Measurements from ENCODE around the gene ARHGAP18.

The ARHGAP18 gene

DNA sequence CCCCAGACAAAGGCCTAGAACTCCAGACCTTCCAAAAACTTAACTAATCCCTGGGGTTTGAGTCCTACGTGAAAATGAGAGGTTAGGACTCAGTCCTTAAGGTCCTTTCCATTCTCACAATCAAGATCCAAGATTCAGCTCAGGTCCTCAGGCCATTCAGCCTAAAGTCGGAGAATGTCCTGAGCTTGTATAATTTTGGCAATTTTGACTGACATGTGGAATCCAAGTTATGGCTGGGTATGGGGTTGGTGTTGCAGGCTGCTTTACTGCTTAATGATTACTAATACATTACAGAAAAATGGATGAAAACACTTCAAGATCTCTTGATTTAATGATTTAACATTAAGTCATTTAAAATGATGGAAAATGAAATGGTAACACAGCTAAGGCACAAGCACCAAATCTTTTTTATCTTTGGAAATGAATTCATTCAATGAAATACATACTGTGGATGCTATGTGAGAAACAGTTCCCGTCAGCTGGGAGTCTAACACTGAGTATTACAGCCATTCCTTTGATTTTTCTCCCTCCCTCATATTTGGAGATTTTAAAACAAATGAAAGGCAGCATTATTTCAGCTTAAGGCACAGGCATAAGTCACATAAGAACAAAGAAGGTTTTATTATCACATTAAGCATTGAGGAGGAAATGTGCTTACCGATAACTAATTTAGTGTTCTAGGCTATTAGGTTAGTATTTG lies 1.3 kb downstream of the ARHGAP18 start:
- peaks cover 5% of the 10 kb centered on the region; the same call in 1 of the 2 replicates for H3K4me1 ChIP-seq (ENCODE audit: insufficient read depth, low read length)
- H3K9ac ChIP-seq (ENCODE audit: low read depth, low read length) = no peak overlapping the region

DNA sequence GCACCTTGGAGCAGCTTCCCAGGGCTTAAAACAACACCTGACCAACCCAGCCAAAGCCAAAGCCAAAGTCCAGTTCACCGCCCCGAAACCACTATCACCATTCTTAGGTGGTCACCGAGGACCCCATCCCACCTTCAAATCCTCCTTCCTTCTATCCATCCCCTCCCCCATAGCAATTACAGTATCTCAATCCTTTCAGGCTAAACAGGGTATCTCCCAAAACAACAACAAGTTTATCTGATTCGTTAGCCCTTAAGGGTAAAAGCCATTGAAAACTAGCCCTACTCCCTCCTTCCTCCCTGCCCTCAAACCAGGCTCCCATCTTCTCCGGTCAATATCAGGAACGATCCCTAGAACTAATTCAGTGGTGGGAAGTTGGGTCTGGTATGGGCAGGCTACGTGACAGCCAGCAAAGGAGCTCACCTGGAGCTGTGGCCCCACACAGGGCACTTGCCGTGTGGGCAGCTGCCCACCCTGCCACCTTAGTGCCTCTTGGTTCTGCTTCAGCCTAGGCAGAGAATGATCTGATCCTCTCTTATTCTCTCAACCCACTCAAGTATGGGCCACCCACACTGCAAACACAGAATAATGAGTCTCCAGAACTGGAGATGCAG lies 2.0 kb downstream of the ARHGAP18 start:
- peaks cover 5% of the 10 kb centered on the region; the same call in 1 of the 2 replicates for H3K4me1 ChIP-seq (ENCODE audit: insufficient read depth, low read length)

More for the DNA sequence above, 1.3 kb downstream of the ARHGAP18 start:
- no peaks in the 10 kb centered on the region for H3K9me3 ChIP-seq (ENCODE audit: control insufficient read depth, insufficient read depth, low read length)
- no peaks in the 10 kb centered on the region for H3K36me3 ChIP-seq (ENCODE audit: insufficient read depth, low read length)

GRCh38 chr6:129707028-129707427 lies 2.9 kb downstream of the ARHGAP18 start:
- Histone ChIP-seq H3K4me1 (ENCODE audit: insufficient read depth, low read length) (peaks cover 5% of the 10 kb centered on the region; the same call in 1 of the 2 replicates), H3K9me3 (ENCODE audit: control insufficient read depth, insufficient read depth, low read length) (no peaks in the 10 kb centered on the region), H3K36me3 (ENCODE audit: insufficient read depth, low read length) (no peaks in the 10 kb centered on the region), H3K9ac (ENCODE audit: low read depth, low read length) (no peak overlapping the region)

More for the DNA sequence above, 2.0 kb downstream of the ARHGAP18 start:
- Histone ChIP-seq H3K9ac (ENCODE audit: low read depth, low read length) (no peak overlapping the region), H3K9me3 (ENCODE audit: control insufficient read depth, insufficient read depth, low read length) (no peaks in the 10 kb centered on the region), H3K36me3 (ENCODE audit: insufficient read depth, low read length) (no peaks in the 10 kb centered on the region)

DNA sequence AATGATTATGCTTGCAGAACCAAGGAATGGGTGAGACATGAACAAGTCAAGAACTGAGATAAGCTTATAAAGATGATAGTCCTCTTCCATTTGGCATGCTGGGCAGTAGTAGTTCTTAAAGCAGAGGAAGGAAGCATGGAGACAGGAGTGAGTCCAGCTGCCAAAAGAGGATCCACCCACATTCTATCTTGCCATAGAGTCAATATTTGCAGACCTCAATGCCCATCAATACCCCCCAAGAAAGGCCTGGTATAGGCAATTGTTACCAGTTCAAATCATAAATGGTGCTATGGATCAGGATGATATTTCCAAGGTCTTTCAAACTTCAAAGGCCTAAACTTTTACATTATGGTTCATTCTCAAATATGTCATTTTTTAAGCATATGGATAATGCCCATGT lies 4.8 kb downstream of the ARHGAP18 start:
- Histone ChIP-seq H3K36me3 (ENCODE audit: insufficient read depth, low read length) (no peaks in the 10 kb centered on the region), H3K4me1 (ENCODE audit: insufficient read depth, low read length) (no peaks in the 10 kb centered on the region), H3K9ac (ENCODE audit: low read depth, low read length) (no peak overlapping the region), H3K9me3 (ENCODE audit: control insufficient read depth, insufficient read depth, low read length) (no peaks in the 10 kb centered on the region)

- H3K9ac ChIP-seq (ENCODE audit: low read depth, low read length) = no peak overlapping the region
- H3K9me3 ChIP-seq (ENCODE audit: control insufficient read depth, insufficient read depth, low read length) = no peaks in the 10 kb centered on the region
- no peaks in the 10 kb centered on the region for H3K4me1 ChIP-seq (ENCODE audit: insufficient read depth, low read length)
- H3K36me3 ChIP-seq (ENCODE audit: insufficient read depth, low read length) = no peaks in the 10 kb centered on the region
These were observed 5.3 kb downstream of the ARHGAP18 start for GRCh38 chr6:129704708-129705107.

DNA sequence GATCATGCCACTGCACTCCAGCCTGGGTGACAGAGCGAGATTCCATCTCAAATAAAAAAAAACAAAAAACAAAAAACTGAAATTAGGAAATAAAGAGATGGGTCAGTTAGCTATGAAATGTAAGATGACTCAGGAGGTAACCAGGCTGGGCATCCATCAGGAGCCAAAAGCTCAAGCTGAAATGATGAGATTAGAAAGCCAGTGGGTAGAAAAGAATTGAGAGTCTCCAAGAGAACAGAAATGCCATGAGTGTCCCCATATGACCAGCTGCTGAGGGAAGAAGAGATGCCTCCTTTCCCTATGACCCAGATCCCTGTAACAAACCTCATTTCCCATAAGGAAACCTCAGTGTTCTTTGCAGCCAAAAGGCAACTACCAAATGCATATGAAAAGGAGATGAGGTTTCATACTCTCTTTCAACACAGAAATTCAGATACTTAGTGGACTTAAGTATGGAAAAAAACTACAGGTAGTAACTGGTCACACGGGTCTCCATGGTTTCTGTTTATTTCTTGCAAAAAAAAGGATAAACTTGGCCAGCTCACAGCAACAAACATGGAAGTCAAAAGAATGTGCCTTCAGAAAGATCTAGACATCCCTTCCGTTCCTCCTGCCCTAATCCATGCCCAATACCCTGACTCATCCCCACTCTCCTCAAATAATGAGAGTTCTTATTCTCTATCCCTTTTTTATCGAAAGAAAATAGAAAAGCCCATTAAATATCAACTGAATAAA lies 8.1 kb downstream of the ARHGAP18 start:
- no peaks in the 10 kb centered on the region for H3K4me1 ChIP-seq (ENCODE audit: insufficient read depth, low read length)

DNA sequence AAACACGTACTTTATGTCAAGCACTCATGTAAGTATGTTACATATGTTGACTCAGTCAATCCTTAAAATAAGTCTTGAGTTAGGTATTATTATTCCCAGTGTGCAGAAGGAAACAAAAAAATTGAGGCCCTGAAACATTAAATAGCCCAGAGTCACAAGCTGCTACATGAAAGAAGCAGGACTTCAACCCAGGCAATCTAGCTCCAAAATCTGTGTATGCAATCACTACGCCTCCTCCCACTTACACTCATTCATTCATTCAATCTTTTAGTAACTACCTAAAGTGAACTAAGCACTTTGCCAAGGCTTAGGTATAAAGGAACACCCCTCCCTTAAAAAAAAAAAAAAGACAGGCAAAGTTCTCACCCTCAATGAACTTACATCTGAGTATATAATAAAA lies 9.3 kb downstream of the ARHGAP18 start:
- no peaks in the 10 kb centered on the region for H3K36me3 ChIP-seq (ENCODE audit: insufficient read depth, low read length)
- H3K9ac ChIP-seq (ENCODE audit: low read depth, low read length) = no peak overlapping the region
- H3K4me1 ChIP-seq (ENCODE audit: insufficient read depth, low read length) = no peaks in the 10 kb centered on the region
- no peaks in the 10 kb centered on the region for H3K9me3 ChIP-seq (ENCODE audit: control insufficient read depth, insufficient read depth, low read length)

More for the DNA sequence above, 8.1 kb downstream of the ARHGAP18 start:
- Histone ChIP-seq H3K9me3 (ENCODE audit: control insufficient read depth, insufficient read depth, low read length) (no peaks in the 10 kb centered on the region), H3K36me3 (ENCODE audit: insufficient read depth, low read length) (no peaks in the 10 kb centered on the region), H3K9ac (ENCODE audit: low read depth, low read length) (no peak overlapping the region)

- Histone ChIP-seq H3K4me1 (ENCODE audit: insufficient read depth, low read length) (no peaks in the 10 kb centered on the region; the same call in 1 of the 2 replicates), H3K9ac (ENCODE audit: low read depth, low read length) (no peak overlapping the region), H3K36me3 (ENCODE audit: insufficient read depth, low read length) (no peaks in the 10 kb centered on the region), H3K9me3 (ENCODE audit: control insufficient read depth, insufficient read depth, low read length) (no peaks in the 10 kb centered on the region)
These were observed 10.3 kb downstream of the ARHGAP18 start for GRCh38 chr6:129699659-129700058.

GRCh38 chr6:129698430-129698829 lies 11.5 kb downstream of the ARHGAP18 start:
- Histone ChIP-seq H3K9ac (ENCODE audit: low read depth, low read length) (no peak overlapping the region), H3K4me1 (ENCODE audit: insufficient read depth, low read length) (no peaks in the 10 kb centered on the region; the same call in 1 of the 2 replicates), H3K36me3 (ENCODE audit: insufficient read depth, low read length) (no peaks in the 10 kb centered on the region), H3K9me3 (ENCODE audit: control insufficient read depth, insufficient read depth, low read length) (no peaks in the 10 kb centered on the region)

GRCh38 chr6:129697788-129698187 lies 12.2 kb downstream of the ARHGAP18 start:
- no peak overlapping the region for H3K9ac ChIP-seq (ENCODE audit: low read depth, low read length)

GRCh38 chr6:129696843-129697242 lies 13.1 kb downstream of the ARHGAP18 start:
- Histone ChIP-seq H3K9ac (ENCODE audit: low read depth, low read length) (no peak overlapping the region), H3K36me3 (ENCODE audit: insufficient read depth, low read length) (no peaks in the 10 kb centered on the region)

More at GRCh38 chr6:129697788-129698187, 12.2 kb downstream of the ARHGAP18 start:
- Histone ChIP-seq H3K9me3 (ENCODE audit: control insufficient read depth, insufficient read depth, low read length) (no peaks in the 10 kb centered on the region), H3K36me3 (ENCODE audit: insufficient read depth, low read length) (no peaks in the 10 kb centered on the region), H3K4me1 (ENCODE audit: insufficient read depth, low read length) (no peaks in the 10 kb centered on the region; the same call in 1 of the 2 replicates)

GRCh38 chr6:129696028-129696418 lies 14.0 kb downstream of the ARHGAP18 start:
- Histone ChIP-seq H3K36me3 (ENCODE audit: insufficient read depth, low read length) (no peaks in the 10 kb centered on the region), H3K4me1 (ENCODE audit: insufficient read depth, low read length) (peaks cover 5% of the 10 kb centered on the region), H3K9ac (ENCODE audit: low read depth, low read length) (no peak overlapping the region), H3K9me3 (ENCODE audit: control insufficient read depth, insufficient read depth, low read length) (no peaks in the 10 kb centered on the region)

More at GRCh38 chr6:129696843-129697242, 13.1 kb downstream of the ARHGAP18 start:
- Histone ChIP-seq H3K4me1 (ENCODE audit: insufficient read depth, low read length) (peaks cover under 1% of the 10 kb centered on the region; the same call in 1 of the 2 replicates), H3K9me3 (ENCODE audit: control insufficient read depth, insufficient read depth, low read length) (no peaks in the 10 kb centered on the region)

DNA sequence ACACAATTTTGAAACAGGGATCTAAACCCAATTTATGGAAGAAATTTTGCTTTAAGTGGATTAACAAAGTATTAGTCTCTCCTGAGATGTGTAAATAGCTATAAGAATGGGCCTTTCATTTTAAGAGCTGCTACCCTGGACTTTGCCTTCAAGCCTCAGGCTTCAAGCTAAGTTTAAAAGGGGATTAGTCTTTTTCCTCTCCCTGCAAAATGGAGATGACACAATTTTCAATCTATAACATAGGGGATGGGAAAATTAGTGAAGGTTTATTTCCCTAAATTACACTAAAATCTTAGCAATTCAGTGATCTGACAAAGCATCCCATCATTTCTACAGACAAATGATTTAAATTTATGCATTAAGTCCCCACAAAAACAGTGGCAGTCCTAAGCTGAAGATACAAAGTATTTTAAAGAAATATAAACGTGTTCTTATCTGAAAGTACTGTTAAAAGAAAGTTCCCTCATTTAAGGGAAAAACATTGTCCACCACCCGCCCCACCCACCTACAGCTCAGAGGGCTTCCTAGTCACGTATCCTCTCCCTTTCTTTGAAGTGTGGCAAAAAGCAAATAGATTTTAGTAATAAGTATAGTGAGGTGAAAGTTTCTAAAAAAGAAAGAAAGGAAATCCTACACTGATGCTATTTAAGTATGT lies 14.5 kb downstream of the ARHGAP18 start:
- Histone ChIP-seq H3K9ac (ENCODE audit: low read depth, low read length) (no peak overlapping the region), H3K9me3 (ENCODE audit: control insufficient read depth, insufficient read depth, low read length) (no peaks in the 10 kb centered on the region), H3K4me1 (ENCODE audit: insufficient read depth, low read length) (peaks cover 5% of the 10 kb centered on the region), H3K36me3 (ENCODE audit: insufficient read depth, low read length) (no peaks in the 10 kb centered on the region)

- Histone ChIP-seq H3K4me1 (ENCODE audit: insufficient read depth, low read length) (peaks cover 13% of the 10 kb centered on the region), H3K9me3 (ENCODE audit: control insufficient read depth, insufficient read depth, low read length) (no peaks in the 10 kb centered on the region), H3K36me3 (ENCODE audit: insufficient read depth, low read length) (no peaks in the 10 kb centered on the region), H3K9ac (ENCODE audit: low read depth, low read length) (no peak overlapping the region)
These were observed 15.9 kb downstream of the ARHGAP18 start for GRCh38 chr6:129694036-129694435.
